Mesenchymal stem cell (in vitro differentiated cells and primary cell): ENCODE results near the gene GPM6B.

Experiments used
- DNase-seq: peaks from one replicate; pipeline ENCODE4 v3.0.0-alpha.2; 2013
- H2AFZ ChIP-seq: one replicate; pipeline ENCODE4 v1.6.1; 2013; ENCODE audit warnings: low read depth, mild to moderate bottlenecking, control low read depth, inconsistent platforms, low read length, moderate library complexity
- H2AK5ac ChIP-seq: 2 replicates; pipeline ENCODE4 v1.6.1; 2013; ENCODE audit warnings: low read length, moderate library complexity, mild to moderate bottlenecking, inconsistent platforms; ENCODE audit not compliant: severe bottlenecking
- H2BK120ac ChIP-seq: one replicate; pipeline ENCODE4 v1.6.1; 2013; ENCODE audit warnings: low read depth, mild to moderate bottlenecking, inconsistent platforms, low read length, moderate library complexity
- H2BK12ac ChIP-seq, 2 experiments: one replicate each; pipeline ENCODE4 v1.6.1; 2013; ENCODE audit warnings: inconsistent platforms in 2 of 2, low read length in 2 of 2, mild to moderate bottlenecking in 2 of 2, moderate library complexity in 2 of 2, control low read depth in 1 of 2
- H2BK15ac ChIP-seq: one replicate; pipeline ENCODE4 v1.6.1; 2013; ENCODE audit warnings: mild to moderate bottlenecking, low read depth, inconsistent platforms; ENCODE audit not compliant: poor library complexity, severe bottlenecking
- H2BK5ac ChIP-seq: 2 replicates; pipeline ENCODE4 v1.6.1; 2013; ENCODE audit warnings: low read depth, mild to moderate bottlenecking, low read length, control low read depth, inconsistent platforms; ENCODE audit not compliant: poor library complexity, severe bottlenecking
- H3K14ac ChIP-seq, 2 experiments: one replicate each; pipeline ENCODE4 v1.6.1; 2013; ENCODE audit warnings: inconsistent platforms in 2 of 2, low read length in 2 of 2, control low read depth in 1 of 2, mild to moderate bottlenecking in 1 of 2, moderate library complexity in 1 of 2
- H3K18ac ChIP-seq, 2 experiments: one replicate each; pipeline ENCODE4 v1.6.1; 2013; ENCODE audit warnings: inconsistent platforms in 2 of 2, low read length in 2 of 2, control low read depth in 1 of 2, low read depth in 1 of 2, mild to moderate bottlenecking in 1 of 2
- H3K23ac ChIP-seq, 2 experiments: one replicate each; pipeline ENCODE4 v1.6.1; 2013; ENCODE audit warnings: inconsistent platforms in 2 of 2, low read length in 2 of 2, mild to moderate bottlenecking in 2 of 2, moderate library complexity in 2 of 2, control low read depth in 1 of 2
- H3K27ac ChIP-seq: 2 replicates; pipeline ENCODE4 v1.5.1; 2013; ENCODE audit warnings: mild to moderate bottlenecking, moderate library complexity, low read length, control low read depth, inconsistent platforms; ENCODE audit not compliant: poor library complexity, severe bottlenecking
- H3K27me3 ChIP-seq, 2 experiments: 2 replicates each; pipeline versions ENCODE4 v1.6.1 to v1.7.0; 2013; ENCODE audit warnings: low read length in 2 of 2, mild to moderate bottlenecking in 2 of 2, moderate library complexity in 2 of 2, control low read depth in 1 of 2, inconsistent platforms in 1 of 2; ENCODE audit not compliant: control insufficient read depth in 1 of 2, insufficient read depth in 1 of 2
- H3K36me3 ChIP-seq, 2 experiments: 2 replicates each; pipeline versions ENCODE4 v1.6.1 to v1.7.0; 2013; ENCODE audit warnings: low read length in 2 of 2, control low read depth in 1 of 2, inconsistent platforms in 1 of 2, low read depth in 1 of 2, mild to moderate bottlenecking in 1 of 2; ENCODE audit not compliant: insufficient read depth in 2 of 2, control insufficient read depth in 1 of 2
- H3K4ac ChIP-seq, 2 experiments: one replicate each; pipeline ENCODE4 v1.6.1; 2013; ENCODE audit warnings: inconsistent platforms in 2 of 2, low read length in 2 of 2, mild to moderate bottlenecking in 2 of 2, moderate library complexity in 2 of 2, control low read depth in 1 of 2, low read depth in 1 of 2
- H3K4me1 ChIP-seq: 2 replicates; pipeline ENCODE4 v1.6.1; 2013; ENCODE audit warnings: low read depth, low read length, control low read depth; ENCODE audit not compliant: control insufficient read depth, insufficient read depth
- H3K4me2 ChIP-seq: 2 replicates; pipeline ENCODE4 v1.6.1; 2013; ENCODE audit warnings: low read length, mild to moderate bottlenecking, inconsistent platforms; ENCODE audit not compliant: poor library complexity, severe bottlenecking
- H3K4me3 ChIP-seq, 2 experiments: 2 replicates each; pipeline versions ENCODE4 v1.5.1 to v1.7.0; 2013; ENCODE audit warnings: low read length in 2 of 2, mild to moderate bottlenecking in 2 of 2, control low read depth in 1 of 2, low read depth in 1 of 2; ENCODE audit not compliant: insufficient read depth in 1 of 2
- H3K79me1 ChIP-seq: replicated peaks from 2 replicates; pipeline ENCODE4 v1.6.1; 2013; ENCODE audit warnings: mild to moderate bottlenecking, control low read depth, low read length, inconsistent platforms; ENCODE audit not compliant: poor library complexity, severe bottlenecking
- H3K9ac ChIP-seq: 2 replicates; pipeline ENCODE4 v1.7.0; 2013; ENCODE audit warnings: mild to moderate bottlenecking, low read length, moderate library complexity
- H3K9me3 ChIP-seq: 2 replicates; pipeline ENCODE4 v1.7.0; 2013; ENCODE audit warnings: mild to moderate bottlenecking, low read length; ENCODE audit not compliant: control insufficient read depth
- H4K8ac ChIP-seq: one replicate; pipeline ENCODE4 v1.6.1; 2013; ENCODE audit warnings: inconsistent platforms, mild to moderate bottlenecking, low read length, moderate library complexity
- H4K91ac ChIP-seq: one replicate; pipeline ENCODE4 v1.6.1; 2013; ENCODE audit warnings: mild to moderate bottlenecking, low read length, inconsistent platforms
- WGBS: methylation state at CpG from one replicate; pipeline ENCODE4 v1.1.7; 2013; ENCODE audit warnings: mixed read lengths; 5-methylcytosine and 5-hydroxymethylcytosine counted together

GPM6B gene

GRCh38 chrX:13764281-13764680, 52.6 kb downstream of the GPM6B start:
- no peaks in the 10 kb centered on the region for H3K79me1 ChIP-seq
- H2AFZ ChIP-seq = no peak overlapping the region
- no peak overlapping the region for H3K4ac ChIP-seq
- peaks cover 0 to 7% of the 10 kb centered on the region in 2 experiments for H3K27me3 ChIP-seq
- no peak overlapping the region for H3K14ac ChIP-seq
- H3K4me1 ChIP-seq = no peaks in the 10 kb centered on the region
- H3K9me3 ChIP-seq = no peaks in the 10 kb centered on the region
- H3K4me2 ChIP-seq = no peak overlapping the region
- no peak overlapping the region for H2BK15ac ChIP-seq
- H2BK12ac ChIP-seq = no peak overlapping the region
- H3K27ac ChIP-seq = no peak overlapping the region
- no peak overlapping the region for H2BK5ac ChIP-seq
- H2AK5ac ChIP-seq = no peak overlapping the region
- no peak overlapping the region for H3K4me3 ChIP-seq
- no peak overlapping the region for H2BK120ac ChIP-seq
- 75% methylated on average over 6 of the region's 7 CpGs for WGBS
- DNase-seq = no peak
- no peak overlapping the region for H4K8ac ChIP-seq
- no peak overlapping the region for H4K91ac ChIP-seq
- H3K18ac ChIP-seq = no peak overlapping the region
- peaks cover 22 to 90% of the 10 kb centered on the region in 2 experiments for H3K36me3 ChIP-seq
- H3K9ac ChIP-seq = no peak overlapping the region
- H3K23ac ChIP-seq = no peak overlapping the region

GRCh38 chrX:13763489-13763888, 53.4 kb downstream of the GPM6B start:
- no peak overlapping the region for H2BK5ac ChIP-seq
- no peak overlapping the region for H4K8ac ChIP-seq
- no peak overlapping the region for H3K4me3 ChIP-seq
- no peaks in the 10 kb centered on the region for H3K79me1 ChIP-seq
- no peak overlapping the region for H3K4ac ChIP-seq
- no peak overlapping the region for H3K27ac ChIP-seq
- peaks cover 0 to 7% of the 10 kb centered on the region in 2 experiments for H3K27me3 ChIP-seq
- no peak overlapping the region for H3K9ac ChIP-seq
- no peak overlapping the region for H2BK120ac ChIP-seq
- H2BK15ac ChIP-seq = no peak overlapping the region
- no peak overlapping the region for H2AFZ ChIP-seq
- no peak overlapping the region for H3K14ac ChIP-seq
- no peak for DNase-seq
- H3K23ac ChIP-seq = no peak overlapping the region
- no peaks in the 10 kb centered on the region for H3K9me3 ChIP-seq
- H2AK5ac ChIP-seq = no peak overlapping the region
- H3K18ac ChIP-seq = no peak overlapping the region
- H3K4me2 ChIP-seq = no peak overlapping the region
- H3K4me1 ChIP-seq = no peaks in the 10 kb centered on the region
- H2BK12ac ChIP-seq = no peak overlapping the region
- peaks cover 23 to 90% of the 10 kb centered on the region in 2 experiments for H3K36me3 ChIP-seq
- H4K91ac ChIP-seq = no peak overlapping the region
- WGBS = 94% methylated on average over 8 of the region's 8 CpGs

GRCh38 chrX:13761606-13762414, 55.1 kb downstream of the GPM6B start:
- Histone ChIP-seq H3K14ac (no peak overlapping the region), H3K4me2 (no peak overlapping the region), H4K8ac (no peak overlapping the region), H3K36me3 (peaks cover 25 to 92% of the 10 kb centered on the region in 2 experiments), H3K4me1 (no peaks in the 10 kb centered on the region), H3K18ac (no peak overlapping the region), H3K79me1 (peaks cover 1% of the 10 kb centered on the region), H4K91ac (no peak overlapping the region), H3K4ac (no peak overlapping the region), H2BK120ac (no peak overlapping the region), H2BK12ac (no peak overlapping the region), H3K27me3 (peaks cover 0 to 4% of the 10 kb centered on the region in 2 experiments), H2BK5ac (no peak overlapping the region), H2AFZ (no peak overlapping the region), H3K9me3 (no peaks in the 10 kb centered on the region), H3K9ac (no peak overlapping the region), H2BK15ac (no peak overlapping the region), H3K4me3 (no peak overlapping the region), H3K27ac (no peak overlapping the region), H3K23ac (no peak overlapping the region), H2AK5ac (no peak overlapping the region)
- DNase-seq = no peak
- WGBS = 57% methylated on average over 4 of the region's 7 CpGs

GRCh38 chrX:13760426-13760825, 56.5 kb downstream of the GPM6B start:
- no peak overlapping the region for H2BK120ac ChIP-seq

More at GRCh38 chrX:13760426-13760825, 56.5 kb downstream of the GPM6B start:
- H2BK5ac ChIP-seq = no peak overlapping the region
- H2AK5ac ChIP-seq = no peak overlapping the region
- H3K4me2 ChIP-seq = no peak overlapping the region
- no peak overlapping the region for H3K4ac ChIP-seq
- H4K8ac ChIP-seq = no peak overlapping the region
- no peak for DNase-seq
- no peak overlapping the region for H2BK15ac ChIP-seq
- no peak overlapping the region for H3K9ac ChIP-seq
- no peaks in the 10 kb centered on the region for H3K27me3 ChIP-seq
- no peak overlapping the region for H3K4me3 ChIP-seq
- no peak overlapping the region for H3K14ac ChIP-seq
- no peak overlapping the region for H2AFZ ChIP-seq
- peaks cover 18 to 88% of the 10 kb centered on the region in 2 experiments for H3K36me3 ChIP-seq
- no peaks in the 10 kb centered on the region for H3K4me1 ChIP-seq
- H3K18ac ChIP-seq = no peak overlapping the region
- H3K27ac ChIP-seq = no peak overlapping the region
- no peak overlapping the region for H3K23ac ChIP-seq
- H3K9me3 ChIP-seq = no peaks in the 10 kb centered on the region
- 83% methylated on average over 13 of the region's 13 CpGs for whole genome bisulfite sequencing
- peaks cover 2% of the 10 kb centered on the region for H3K79me1 ChIP-seq
- H2BK12ac ChIP-seq = no peak overlapping the region
- no peak overlapping the region for H4K91ac ChIP-seq
